Ramos (cell line): ENCODE data around the gene RRP12.
"Not testable (repeated sequence)": the region's sequence is repeated elsewhere in the genome, so short reads cannot be mapped to it uniquely, and the experiment has no call there.

ENCODE experiments used
- in situ Hi-C: fragments of 300-500 bp; cut with MboI; formaldehyde crosslinking; loops from one replicate; pipeline ENCODE4 v1.14.3; 2022; ENCODE audit warnings: low sequenced_read_pairs; ENCODE audit not compliant: unreplicated experiment

The RRP12 gene, protein sequence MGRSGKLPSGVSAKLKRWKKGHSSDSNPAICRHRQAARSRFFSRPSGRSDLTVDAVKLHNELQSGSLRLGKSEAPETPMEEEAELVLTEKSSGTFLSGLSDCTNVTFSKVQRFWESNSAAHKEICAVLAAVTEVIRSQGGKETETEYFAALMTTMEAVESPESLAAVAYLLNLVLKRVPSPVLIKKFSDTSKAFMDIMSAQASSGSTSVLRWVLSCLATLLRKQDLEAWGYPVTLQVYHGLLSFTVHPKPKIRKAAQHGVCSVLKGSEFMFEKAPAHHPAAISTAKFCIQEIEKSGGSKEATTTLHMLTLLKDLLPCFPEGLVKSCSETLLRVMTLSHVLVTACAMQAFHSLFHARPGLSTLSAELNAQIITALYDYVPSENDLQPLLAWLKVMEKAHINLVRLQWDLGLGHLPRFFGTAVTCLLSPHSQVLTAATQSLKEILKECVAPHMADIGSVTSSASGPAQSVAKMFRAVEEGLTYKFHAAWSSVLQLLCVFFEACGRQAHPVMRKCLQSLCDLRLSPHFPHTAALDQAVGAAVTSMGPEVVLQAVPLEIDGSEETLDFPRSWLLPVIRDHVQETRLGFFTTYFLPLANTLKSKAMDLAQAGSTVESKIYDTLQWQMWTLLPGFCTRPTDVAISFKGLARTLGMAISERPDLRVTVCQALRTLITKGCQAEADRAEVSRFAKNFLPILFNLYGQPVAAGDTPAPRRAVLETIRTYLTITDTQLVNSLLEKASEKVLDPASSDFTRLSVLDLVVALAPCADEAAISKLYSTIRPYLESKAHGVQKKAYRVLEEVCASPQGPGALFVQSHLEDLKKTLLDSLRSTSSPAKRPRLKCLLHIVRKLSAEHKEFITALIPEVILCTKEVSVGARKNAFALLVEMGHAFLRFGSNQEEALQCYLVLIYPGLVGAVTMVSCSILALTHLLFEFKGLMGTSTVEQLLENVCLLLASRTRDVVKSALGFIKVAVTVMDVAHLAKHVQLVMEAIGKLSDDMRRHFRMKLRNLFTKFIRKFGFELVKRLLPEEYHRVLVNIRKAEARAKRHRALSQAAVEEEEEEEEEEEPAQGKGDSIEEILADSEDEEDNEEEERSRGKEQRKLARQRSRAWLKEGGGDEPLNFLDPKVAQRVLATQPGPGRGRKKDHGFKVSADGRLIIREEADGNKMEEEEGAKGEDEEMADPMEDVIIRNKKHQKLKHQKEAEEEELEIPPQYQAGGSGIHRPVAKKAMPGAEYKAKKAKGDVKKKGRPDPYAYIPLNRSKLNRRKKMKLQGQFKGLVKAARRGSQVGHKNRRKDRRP (N-terminal part only)

DNA sequence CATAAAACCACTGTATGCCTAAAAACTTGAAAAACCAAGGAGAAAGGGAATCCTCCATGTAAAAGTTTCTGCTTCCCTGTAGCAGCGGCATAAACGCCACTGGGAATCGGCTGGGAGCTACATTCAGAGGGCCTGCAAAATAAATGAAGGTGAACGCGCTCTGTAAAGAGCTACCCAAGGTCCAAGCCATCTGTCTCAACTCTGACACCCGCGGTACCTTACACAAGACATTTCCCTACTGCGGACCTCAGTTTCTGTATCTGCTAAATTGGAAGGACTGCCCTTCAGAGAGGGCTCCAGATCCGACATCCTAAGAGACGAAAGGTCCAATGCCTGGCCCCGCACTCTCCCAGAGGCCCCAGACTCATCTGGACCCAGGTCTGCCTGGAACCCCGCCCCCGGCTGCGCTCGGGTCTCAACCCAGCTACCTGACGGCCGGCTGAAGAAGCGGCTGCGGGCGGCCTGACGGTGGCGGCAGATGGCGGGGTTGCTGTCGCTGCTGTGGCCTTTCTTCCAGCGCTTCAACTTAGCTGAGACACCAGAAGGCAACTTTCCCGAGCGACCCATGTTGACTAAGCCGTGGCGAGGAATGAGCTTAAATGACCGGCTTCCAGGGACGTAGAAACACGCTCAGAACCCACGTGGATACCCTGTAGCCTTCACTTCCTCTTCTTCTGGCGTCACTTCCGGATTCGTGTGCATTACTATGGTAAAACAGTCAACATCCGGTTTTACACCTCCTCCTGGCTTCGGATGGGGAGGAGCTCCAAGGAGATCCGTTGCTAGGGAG is at the start of gene RRP12:
TSS of gene RRP12 (minus strand) at position 676 of the 790 bp plus-strand sequence. CDS start at position 567, 109 bp downstream.
- in situ Hi-C loops = no loop called here

- in situ Hi-C loops = no loop called here
Measured at GRCh38 chr10:97450828-97451227, 49.7 kb upstream of the RRP12 start.

- in situ Hi-C loops = no loop called here
Measured at GRCh38 chr10:97445722-97446639, 44.8 kb upstream of the RRP12 start, which contains the start of the genes EXOSC1 and ZDHHC16. TSS of gene EXOSC1 (minus strand) at chr10:97446006. CDS start at chr10:97445985, 21 bp downstream. TSS of gene ZDHHC16 (plus strand) at chr10:97446175. CDS start at chr10:97451676, 5,501 bp downstream.

- in situ Hi-C loops = no loop called here
Measured at GRCh38 chr10:97445357-97445721, 44.2 kb upstream of the RRP12 start.

DNA sequence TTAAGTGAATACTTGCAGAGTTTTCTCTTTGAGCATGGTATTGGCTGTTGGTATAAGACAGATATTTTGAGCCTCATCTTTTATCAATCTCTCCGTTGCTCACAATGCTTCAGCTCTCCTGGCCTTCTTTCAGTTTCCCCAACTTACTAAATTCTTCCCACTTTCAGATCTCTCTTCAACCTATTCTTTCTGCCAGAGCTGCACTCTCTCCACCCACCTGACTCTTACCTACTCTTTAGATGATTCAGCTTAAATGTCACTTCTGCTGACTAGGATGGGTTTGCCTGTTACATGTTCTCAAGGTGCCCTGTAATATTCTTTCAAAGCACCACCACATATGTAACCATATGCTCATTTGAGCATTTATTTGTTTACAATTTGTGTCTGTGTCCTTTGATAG is 43.1 kb upstream of the RRP12 start:
- in situ Hi-C loops = no loop called here

DNA sequence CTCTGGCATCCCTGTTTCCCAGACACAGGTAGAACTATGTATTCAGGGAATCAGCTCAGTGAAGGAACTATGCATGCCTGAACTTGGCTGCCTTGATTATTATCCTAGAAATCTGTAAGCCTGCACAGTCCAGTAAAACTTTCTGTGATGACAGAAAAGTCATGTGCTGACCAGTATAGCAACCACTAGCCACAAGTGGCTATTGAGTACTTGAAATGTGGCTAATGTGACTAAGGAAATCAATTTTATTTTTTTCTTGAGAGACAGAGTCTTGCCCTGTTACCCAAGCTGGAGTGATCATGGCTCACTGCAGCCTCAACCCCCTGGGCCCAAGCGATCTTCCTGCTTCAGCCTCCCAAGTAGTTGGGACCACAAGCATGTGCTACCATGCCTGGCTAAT is 41.1 kb upstream of the RRP12 start:
- in situ Hi-C loops = no loop called here

DNA sequence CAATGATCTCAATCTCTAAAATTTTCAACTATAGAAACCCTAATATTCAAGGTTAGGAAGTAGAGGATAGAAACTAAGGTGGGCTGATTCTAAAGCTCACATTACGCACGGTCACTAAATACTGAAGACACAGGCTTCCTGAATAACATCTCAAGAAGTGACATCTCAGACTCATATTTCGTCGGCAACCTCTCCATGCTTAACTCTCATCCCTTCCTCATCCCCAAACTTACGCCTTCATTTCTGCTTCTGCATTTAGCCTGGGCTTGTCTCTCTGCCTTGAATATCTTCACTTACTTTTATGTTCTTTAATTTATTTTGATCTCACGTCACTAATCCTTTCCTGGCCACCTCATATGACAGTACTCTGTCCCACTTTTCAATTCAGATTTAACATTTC is 34.1 kb upstream of the RRP12 start:
- in situ Hi-C loops = no loop called here

GRCh38 chr10:97434557-97434956 is 33.4 kb upstream of the RRP12 start:
- in situ Hi-C loops = no loop called here

DNA sequence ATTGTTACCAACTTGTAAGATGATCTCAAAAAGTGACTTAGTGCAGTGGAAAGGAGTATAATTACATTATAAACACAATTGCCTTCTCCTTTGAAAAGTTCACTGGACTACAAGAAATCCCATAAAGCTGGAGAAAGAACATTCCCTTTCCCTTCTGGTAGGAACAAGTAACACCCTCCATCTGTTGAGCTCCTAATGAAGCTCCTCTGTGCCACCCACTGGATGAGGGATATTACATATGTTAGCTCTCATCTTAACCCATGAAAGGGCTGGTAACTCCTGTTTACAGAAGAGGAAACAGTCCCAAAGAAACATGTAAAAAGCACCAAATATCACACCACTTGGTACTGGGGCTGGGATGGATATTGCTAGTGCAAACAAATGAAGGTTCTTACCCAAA is 32.9 kb upstream of the RRP12 start:
- in situ Hi-C loops = no loop called here

- in situ Hi-C loops = no loop called here
Measured at GRCh38 chr10:97428572-97428981, 27.4 kb upstream of the RRP12 start.

DNA sequence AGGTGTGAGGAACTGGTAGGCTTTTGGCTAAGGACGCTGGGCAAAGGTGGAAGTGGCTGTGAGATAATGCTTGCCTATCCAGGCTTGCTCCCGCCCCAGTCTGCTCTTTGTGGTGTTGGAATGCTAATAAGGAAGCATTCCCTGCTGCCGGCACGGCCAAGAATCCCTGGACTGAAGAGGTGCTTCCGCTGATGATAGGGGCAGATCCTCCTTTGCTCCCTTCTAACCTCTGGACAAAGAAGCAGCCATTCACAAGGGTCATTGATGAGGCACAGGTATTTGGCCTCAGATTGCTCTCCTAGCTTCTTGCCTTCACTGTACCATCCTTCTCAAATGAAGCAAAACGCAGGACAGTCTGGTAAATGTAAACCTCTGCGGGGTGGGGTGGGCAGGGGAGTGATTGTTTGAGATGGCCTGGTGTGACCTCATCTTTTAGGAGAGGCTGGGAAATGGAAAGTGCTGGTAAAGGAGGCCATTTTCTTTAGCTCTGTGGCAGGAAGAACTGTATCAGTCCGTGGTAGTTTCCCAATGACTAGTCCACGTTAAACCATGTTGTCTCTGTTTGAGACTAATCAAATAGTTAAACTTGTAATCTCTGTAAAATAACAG is 26.5 kb upstream of the RRP12 start:
- in situ Hi-C loops = no loop called here

DNA sequence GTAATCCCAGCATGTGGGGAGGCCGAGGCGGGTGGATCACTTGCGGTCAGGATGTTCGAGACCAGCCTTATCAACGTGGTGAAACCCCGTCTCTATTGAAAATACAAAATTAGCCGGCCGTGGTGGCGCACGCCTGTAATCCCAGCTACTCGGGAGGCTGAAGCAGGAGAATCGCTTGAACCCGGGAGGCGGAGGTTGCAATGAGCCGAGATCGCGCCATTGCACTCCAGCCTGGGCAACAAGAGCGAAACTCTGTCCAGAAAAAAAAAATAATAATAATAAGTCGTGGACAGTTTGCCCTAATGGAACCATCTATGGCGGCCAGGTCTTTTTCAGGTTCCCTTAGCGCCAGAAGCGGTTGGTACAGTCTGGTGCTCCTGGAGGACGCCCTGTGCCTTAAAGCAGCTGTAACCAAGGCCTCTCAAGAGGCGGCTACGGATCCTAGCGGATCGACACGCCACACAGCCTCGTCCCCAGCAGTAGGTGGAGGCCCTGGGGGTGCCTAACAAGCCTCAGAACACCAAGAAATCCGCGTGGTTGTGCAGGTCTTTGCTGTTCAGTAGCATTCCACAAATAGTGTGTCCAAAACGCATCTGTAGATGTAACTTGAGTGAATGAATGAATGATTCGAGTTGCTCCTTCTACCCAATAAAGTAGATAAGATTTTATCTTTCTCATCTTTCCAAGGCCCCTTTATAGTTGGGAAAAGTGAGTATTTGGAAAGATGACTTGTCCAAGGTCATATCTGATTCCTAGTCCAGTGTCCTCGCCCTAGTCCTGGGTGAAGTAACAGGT is 25.8 kb upstream of the RRP12 start:
- in situ Hi-C loops = no loop called here

DNA sequence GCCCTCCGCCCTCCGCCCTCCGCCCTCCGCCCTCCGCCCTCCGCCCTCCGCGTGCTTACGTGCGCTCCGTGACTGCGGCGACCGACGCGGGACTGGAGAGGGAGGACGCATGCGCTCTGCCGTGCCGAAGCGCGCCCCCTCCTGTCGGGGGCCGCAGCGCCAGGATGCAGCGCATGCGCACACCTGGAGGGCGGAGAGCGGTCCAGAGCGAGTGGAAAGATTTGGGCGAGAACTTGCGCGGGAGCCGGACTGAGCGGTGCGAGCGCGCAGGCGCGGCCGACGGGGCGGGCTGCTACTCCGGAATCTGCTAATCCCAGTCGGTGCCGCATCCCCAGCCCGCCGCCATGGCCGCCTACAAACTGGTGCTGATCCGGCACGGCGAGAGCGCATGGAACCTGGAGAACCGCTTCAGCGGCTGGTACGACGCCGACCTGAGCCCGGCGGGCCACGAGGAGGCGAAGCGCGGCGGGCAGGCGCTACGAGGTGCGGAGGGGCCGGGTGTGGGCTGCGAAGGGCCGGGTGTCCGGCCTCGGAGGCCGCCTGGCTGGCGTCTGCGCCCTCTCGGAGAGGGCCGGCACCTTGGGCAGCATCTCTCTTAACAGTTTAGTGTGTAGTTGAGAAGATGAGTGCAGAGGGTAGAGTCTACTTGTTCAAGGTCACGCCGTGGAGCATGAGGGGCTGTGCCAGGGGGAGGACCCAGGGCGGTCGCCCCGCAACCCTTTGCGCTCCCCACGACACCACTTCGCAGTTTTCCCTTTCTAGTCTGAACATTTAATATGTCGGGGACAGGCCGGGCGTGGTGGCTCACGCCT is 25.0 kb upstream of the RRP12 start, which contains the start of gene PGAM1:
TSS of gene PGAM1 (plus strand) at position 228 of the 812 bp plus-strand sequence. CDS start at position 345, 117 bp downstream.
- in situ Hi-C loops = no loop called here

DNA sequence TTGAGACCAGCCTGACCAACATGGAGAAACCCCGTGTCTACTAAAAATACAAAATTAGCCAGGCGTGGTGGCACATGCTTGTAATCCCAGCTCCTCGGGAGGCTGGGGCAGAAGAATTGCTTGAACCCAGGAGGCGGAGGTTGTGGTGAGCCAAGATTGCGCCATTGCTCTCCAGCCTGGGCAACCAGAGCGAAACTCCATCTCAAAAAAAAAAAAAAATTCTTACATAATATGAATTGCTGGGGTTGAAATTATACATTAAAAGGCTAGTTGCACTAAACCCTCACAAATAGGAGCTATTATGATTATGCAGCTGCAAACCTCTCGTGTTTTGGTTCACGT is 22.6 kb upstream of the RRP12 start:
- in situ Hi-C loops = not testable (repeated sequence)

- in situ Hi-C loops = no loop called here
Measured at GRCh38 chr10:97416565-97416964, 15.4 kb upstream of the RRP12 start.

DNA sequence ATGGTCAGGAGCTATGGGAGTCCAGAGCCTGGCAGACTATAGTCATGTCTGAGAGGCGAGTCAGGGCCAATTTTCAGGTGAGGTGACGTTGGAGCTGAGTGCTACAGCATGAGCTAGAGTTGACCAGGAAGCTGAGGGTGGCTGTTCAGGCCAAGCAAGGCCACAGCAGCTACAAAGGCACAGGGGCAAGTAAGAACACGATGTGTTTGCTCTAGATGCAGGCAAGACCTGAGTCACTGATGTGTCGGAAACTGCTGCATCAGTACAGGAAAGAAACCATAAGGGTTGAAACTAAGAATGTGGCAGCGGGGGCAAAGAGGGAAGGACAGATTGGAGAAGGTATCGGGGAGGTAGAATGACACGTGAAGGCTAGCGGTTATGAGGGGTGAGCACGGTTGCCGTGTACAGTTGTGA is 11.8 kb upstream of the RRP12 start:
- in situ Hi-C loops = no loop called here
